Small intestine (tissue), 7 donors: ENCODE measurements around the gene CDNF. TPM values are rescaled to one million over a fixed set of nuclear protein-coding genes. Genes with fewer than 3 reads are reported as not detected.
"Not testable (repeated sequence)": the region's sequence is repeated elsewhere in the genome, so short reads cannot be mapped to it uniquely, and the experiment has no call there.

ENCODE experiments used
- DNase-seq, 2 donors: peaks; one replicate each; pipeline versions ENCODE4 v3.0.0 to v3.0.0-alpha.2; 2013
- FAIRE-seq: peaks from 2 replicates; lab custom pipeline; 2012; peaks lifted over from hg19 to GRCh38; lab: Jason Lieb, UNC
- H3K27ac ChIP-seq, 3 donors: one replicate each; pipeline ENCODE4 v1.5.1; 2013; ENCODE audit warnings: low read length in 2 of 3, mild to moderate bottlenecking in 2 of 3, control low read depth in 1 of 3, inconsistent platforms in 1 of 3, low read depth in 1 of 3, moderate library complexity in 1 of 3
- H3K27me3 ChIP-seq, 3 donors: one replicate each; pipeline ENCODE4 v1.6.1; 2013; ENCODE audit warnings: low read length in 3 of 3, inconsistent platforms in 1 of 3; ENCODE audit not compliant: control insufficient read depth in 3 of 3, insufficient read depth in 3 of 3
- H3K36me3 ChIP-seq, 3 donors: one replicate each; pipeline ENCODE4 v1.6.1; 2013; ENCODE audit warnings: low read length in 3 of 3, inconsistent platforms in 1 of 3, low read depth in 1 of 3, mild to moderate bottlenecking in 1 of 3, moderate library complexity in 1 of 3; ENCODE audit not compliant: control insufficient read depth in 3 of 3, insufficient read depth in 2 of 3
- H3K4me1 ChIP-seq, 3 donors: one replicate each; pipeline ENCODE4 v1.6.1; 2013; ENCODE audit warnings: low read length in 2 of 3, inconsistent platforms in 1 of 3, low read depth in 1 of 3, mild to moderate bottlenecking in 1 of 3, moderate library complexity in 1 of 3; ENCODE audit not compliant: control insufficient read depth in 3 of 3, insufficient read depth in 2 of 3
- H3K4me3 ChIP-seq, 3 donors: one replicate each; pipeline ENCODE4 v1.5.1; 2013; ENCODE audit warnings: low read length in 3 of 3, control low read depth in 1 of 3, inconsistent platforms in 1 of 3, low read depth in 1 of 3, mild to moderate bottlenecking in 1 of 3, moderate library complexity in 1 of 3
- H3K9me3 ChIP-seq, 2 donors: one replicate each; pipeline ENCODE4 v1.6.1; 2013; ENCODE audit warnings: low read depth in 1 of 2, low read length in 1 of 2; ENCODE audit not compliant: control insufficient read depth in 2 of 2, insufficient read depth in 1 of 2
- WGBS, 3 donors: extraction: QIAGEN DNeasy Blood & Tissue Kit; methylation state at CpG; one replicate each; pipeline ENCODE4 v1.1.7; 2013; 5-methylcytosine and 5-hydroxymethylcytosine counted together
- polyA plus RNA-seq, 4 donors: library from polyadenylated mRNA; stranded (reverse) in 3 of 4; unstranded in 1 of 4; fragments of 200-250 nt in 3 of 4; fragments of 120-200 nt in 1 of 4; gene quantifications; one replicate each; pipeline versions ENCODE4 v1.2.1 to v1.2.3, GENCODE V29; 2013
- donor health status: healthy with polysubstance abuse.
- donor health status: control.
- donor health status: control.
- donor health status: Bipolar disorder and iron deficiency.
- donor health status: healthy.

CDNF gene
- polyA plus RNA-seq, 4 donors, result 0.75 to 3.9 (median 1.8) TPM; not detected in 1

DNA sequence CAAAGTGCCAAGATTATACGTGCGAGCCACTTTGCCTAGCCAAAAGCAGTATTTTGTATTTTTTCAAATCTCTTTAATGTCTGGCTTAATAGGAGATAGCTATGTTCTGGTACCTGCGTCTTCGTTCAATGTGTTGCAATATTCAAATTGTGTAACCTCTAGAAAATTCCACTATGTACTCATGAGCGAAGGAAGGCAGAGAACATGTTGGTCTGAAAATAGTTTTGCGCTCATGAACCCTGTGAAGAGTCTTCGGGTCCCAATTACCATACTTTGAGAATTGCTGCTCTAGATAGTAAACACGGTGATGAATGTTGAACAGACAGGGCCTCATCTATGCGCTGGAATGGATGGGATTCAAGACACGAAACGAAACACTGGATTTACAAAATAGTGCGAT is 38.1 kb upstream of the CDNF start:
- peaks cover 0 to 12% (median 0%) of the 10 kb centered on the region in 3 donors for H3K36me3 ChIP-seq
- no peak overlapping the region for H3K27ac ChIP-seq
- H3K4me3 ChIP-seq, result no peak overlapping the region
- 95 to 96% (median 96%) methylated on average over 12 of the region's 12 CpGs for whole genome bisulfite sequencing, 3 donors
- DNase-seq (no peak), FAIRE-seq (no peak)
- H3K4me1 ChIP-seq, result peaks cover 0 to 5% (median 2%) of the 10 kb centered on the region in 3 donors
- H3K9me3 ChIP-seq, result no peaks in the 10 kb centered on the region
- no peaks in the 10 kb centered on the region for H3K27me3 ChIP-seq

DNA sequence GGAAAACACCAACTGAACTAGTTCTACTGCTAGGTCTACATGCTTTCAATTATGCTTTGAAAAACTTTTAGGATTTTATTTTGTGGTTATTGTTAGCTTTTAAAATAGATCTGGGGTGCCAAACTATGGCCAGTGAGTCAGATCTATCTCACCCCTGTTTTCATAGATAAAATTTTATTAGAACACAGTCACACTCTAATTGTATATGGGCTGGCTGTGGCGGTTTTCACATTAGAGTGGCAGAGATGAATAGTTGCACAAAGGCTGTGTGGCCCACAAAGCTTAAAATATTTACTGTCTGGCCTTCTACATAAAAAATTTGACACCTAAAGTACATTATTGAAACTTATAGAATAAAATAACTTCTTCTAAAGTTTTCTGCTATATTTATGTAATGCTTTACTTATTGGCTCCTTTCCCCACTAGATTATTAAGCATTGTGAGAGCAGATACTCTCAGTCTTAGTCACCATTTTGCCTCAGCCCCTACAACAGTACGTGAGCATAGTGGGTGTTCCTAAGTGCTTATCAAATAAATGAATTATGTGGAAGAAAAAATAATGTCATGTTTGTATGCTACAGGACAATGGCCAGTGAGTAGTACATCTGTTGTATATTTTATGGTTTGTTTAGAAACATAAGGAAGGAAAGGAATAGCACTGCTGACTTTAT is 35.4 kb upstream of the CDNF start:
- no peak for DNase-seq
- Histone ChIP-seq H3K27me3 (no peaks in the 10 kb centered on the region), H3K4me1 (peaks cover 0 to 5% (median 0%) of the 10 kb centered on the region in 3 donors), H3K9me3 (no peaks in the 10 kb centered on the region), H3K36me3 (peaks cover 3 to 19% (median 6%) of the 10 kb centered on the region in 3 donors), H3K27ac (no peak overlapping the region), H3K4me3 (no peak overlapping the region)
- FAIRE-seq, result no peak
- WGBS, 3 donors, result 62 to 67% (median 65%) methylated on average over 2 of the region's 2 CpGs

DNA sequence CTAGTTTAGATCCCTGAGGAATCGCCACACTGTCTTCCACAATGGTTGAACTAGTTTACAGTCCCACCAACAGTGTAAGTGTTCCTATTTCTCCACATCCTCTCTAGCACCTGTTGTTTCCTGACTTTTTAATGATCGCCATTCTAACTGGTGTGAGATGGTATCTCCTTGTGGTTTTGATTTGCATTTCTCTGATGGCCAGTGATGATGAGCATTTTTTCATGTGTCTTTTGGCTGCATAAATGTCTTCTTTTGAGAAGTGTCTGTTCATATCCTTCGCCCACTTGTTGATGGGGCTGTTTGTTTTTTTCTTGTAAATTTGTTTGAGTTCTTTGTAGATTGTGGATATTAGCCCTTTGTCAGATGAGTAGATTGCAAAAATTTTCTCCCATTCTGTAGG is 27.0 kb upstream of the CDNF start:
- H3K4me3 ChIP-seq, FAIRE-seq, H3K9me3 ChIP-seq, DNase-seq, H3K27me3 ChIP-seq, H3K27ac ChIP-seq: not testable (repeated sequence)
- peaks cover 3 to 11% (median 6%) of the 10 kb centered on the region in 3 donors for H3K4me1 ChIP-seq
- 91 to 96% (median 93%) methylated on average over 3 of the region's 3 CpGs for WGBS, 3 donors
- peaks cover 7 to 16% (median 12%) of the 10 kb centered on the region in 3 donors for H3K36me3 ChIP-seq

DNA sequence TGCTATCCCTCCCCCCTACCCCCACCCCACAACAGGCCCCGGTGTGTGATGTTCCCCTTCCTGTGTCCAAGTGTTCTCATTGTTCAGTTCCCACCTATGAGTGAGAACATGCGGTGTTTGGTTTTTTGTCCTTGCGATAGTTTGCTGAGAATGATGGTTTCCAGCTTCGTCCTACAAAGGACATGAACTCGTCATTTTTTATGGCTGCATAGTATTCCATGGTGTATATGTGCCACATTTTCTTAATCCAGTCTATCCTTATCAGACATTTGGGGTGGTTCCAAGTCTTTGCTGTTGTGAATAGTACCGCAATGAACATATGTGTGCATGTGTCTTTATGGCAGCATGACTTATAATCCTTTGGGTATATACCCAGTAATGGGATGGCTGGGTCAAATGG is 26.6 kb upstream of the CDNF start:
- not testable (repeated sequence) for H3K4me3 ChIP-seq, H3K9me3 ChIP-seq, H3K27ac ChIP-seq, H3K27me3 ChIP-seq, DNase-seq, FAIRE-seq
- peaks cover 3 to 11% (median 6%) of the 10 kb centered on the region in 3 donors for H3K4me1 ChIP-seq
- H3K36me3 ChIP-seq, result peaks cover 5 to 16% (median 9%) of the 10 kb centered on the region in 3 donors
- WGBS, 3 donors, result 94 to 99% (median 99%) methylated on average over 6 of the region's 6 CpGs

DNA sequence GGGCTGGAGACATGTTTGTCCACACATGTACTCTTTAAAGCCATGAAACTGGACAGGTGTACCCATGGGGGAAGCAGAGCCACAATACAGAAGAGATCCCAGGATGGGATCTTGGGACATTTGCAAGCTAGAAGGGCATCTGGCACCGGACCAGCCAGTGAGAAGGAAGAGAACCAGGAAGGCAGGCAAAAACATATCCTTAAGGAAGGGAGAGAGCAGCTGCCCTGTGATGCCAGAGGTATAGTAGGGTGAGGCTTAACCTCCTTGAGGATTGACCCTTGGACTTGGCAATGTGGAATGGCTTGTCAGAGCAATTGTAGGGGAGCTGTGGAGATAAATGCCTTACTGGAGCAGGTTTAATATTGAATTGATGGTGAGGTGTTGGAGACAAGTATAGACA is 23.0 kb upstream of the CDNF start:
- FAIRE-seq (no peak), DNase-seq (peak; percentile 89 to 98)
- Histone ChIP-seq H3K4me3 (no peak overlapping the region), H3K4me1 (peaks cover 3 to 11% (median 6%) of the 10 kb centered on the region in 3 donors), H3K27me3 (no peaks in the 10 kb centered on the region), H3K36me3 (peaks cover 1 to 10% (median 7%) of the 10 kb centered on the region in 3 donors), H3K27ac (peak overlapping the region; percentile 80 to 97 (median 94)), H3K9me3 (no peaks in the 10 kb centered on the region)
- 4 to 68% (median 30%) methylated on average over 1 of the region's 1 CpG for WGBS, 3 donors

DNA sequence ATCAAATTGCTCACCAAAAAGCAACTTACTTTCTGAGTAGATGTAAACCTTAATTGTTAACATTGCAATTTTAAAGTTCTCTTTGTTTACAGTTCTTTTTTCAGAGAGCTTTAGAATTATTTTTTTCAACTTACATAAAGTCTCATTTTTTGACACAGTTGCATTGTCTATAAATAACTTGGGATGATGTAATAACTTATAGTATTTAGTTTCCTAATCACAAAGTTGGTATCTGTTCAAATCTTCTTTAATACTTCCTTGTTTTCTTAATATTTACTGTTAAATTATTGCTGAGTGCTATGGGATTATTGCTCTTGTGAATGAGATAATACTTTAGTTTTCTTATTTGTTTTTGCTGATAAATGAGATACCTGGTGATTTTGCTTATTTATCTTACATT is 21.9 kb upstream of the CDNF start:
- H3K4me3 ChIP-seq, result no peak overlapping the region
- peaks cover 3 to 11% (median 6%) of the 10 kb centered on the region in 3 donors for H3K4me1 ChIP-seq
- DNase-seq, result no peak
- H3K36me3 ChIP-seq, result peaks cover 1 to 10% (median 7%) of the 10 kb centered on the region in 3 donors
- H3K27me3 ChIP-seq, result no peaks in the 10 kb centered on the region
- no peaks in the 10 kb centered on the region for H3K9me3 ChIP-seq
- FAIRE-seq, result peak; percentile 57
- peak overlapping the region in 1 of 3 donors; percentile 80 for H3K27ac ChIP-seq

DNA sequence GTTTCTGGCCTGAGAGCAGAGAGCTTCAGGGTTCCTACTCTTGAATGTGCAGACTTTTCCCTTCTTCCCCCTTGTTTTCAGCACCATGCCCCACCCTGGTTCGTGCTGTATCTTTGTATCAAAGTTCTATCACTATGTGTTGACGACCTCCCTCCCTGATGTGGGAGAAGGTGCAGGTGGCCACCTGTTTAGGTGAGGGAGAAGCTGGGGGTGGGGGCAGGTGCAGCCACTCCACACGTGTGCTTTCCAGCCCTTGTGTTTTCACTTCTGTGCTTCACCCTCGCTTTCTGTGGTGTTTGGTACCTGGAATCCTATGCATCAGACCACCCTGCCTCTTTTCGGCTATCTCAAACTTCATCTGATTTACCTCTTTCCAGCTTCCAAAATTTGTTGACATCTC is 21.2 kb upstream of the CDNF start:
- Histone ChIP-seq H3K27ac (peak overlapping the region in 1 of 3 donors; percentile 52), H3K27me3 (no peaks in the 10 kb centered on the region), H3K36me3 (peaks cover 1 to 10% (median 7%) of the 10 kb centered on the region in 3 donors), H3K9me3 (no peaks in the 10 kb centered on the region), H3K4me1 (peaks cover 3 to 11% (median 6%) of the 10 kb centered on the region in 3 donors), H3K4me3 (no peak overlapping the region)
- FAIRE-seq, result no peak
- 46 to 72% (median 56%) methylated on average over 5 of the region's 5 CpGs for WGBS, 3 donors
- DNase-seq, result no peak

DNA sequence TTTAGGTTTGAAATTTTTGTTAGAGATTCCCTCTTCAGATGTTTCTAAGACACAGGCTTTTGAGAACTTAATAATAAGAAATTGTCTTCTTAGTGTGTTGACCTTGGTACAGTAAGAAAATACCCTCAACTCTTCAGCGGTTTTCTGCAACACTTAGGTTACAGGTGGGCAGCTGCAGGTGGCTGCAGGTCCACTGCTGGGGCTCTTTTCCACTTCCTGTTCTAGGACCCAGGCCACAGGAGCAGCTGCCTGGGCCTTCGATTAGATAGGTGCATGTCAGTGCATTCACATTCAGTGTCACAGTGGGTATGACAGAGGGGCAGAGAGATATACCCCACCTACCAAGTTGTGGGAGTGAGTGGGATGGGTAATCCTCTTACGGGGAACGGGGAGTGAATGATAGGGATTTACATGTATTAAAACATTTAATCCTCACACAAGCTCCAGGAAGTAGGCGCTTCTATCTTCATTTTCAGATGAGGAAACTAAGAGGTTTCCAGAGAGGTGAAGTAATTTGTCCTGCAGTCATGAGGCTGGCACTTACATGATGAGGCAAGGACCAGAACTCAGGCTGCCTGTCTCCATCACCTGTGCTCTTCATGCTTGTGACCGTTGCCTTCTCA is 20.6 kb upstream of the CDNF start:
- Histone ChIP-seq H3K27me3 (no peaks in the 10 kb centered on the region), H3K4me1 (peaks cover 3 to 11% (median 6%) of the 10 kb centered on the region in 3 donors), H3K9me3 (no peaks in the 10 kb centered on the region), H3K36me3 (peaks cover 1 to 11% (median 8%) of the 10 kb centered on the region in 3 donors), H3K27ac (no peak overlapping the region), H3K4me3 (no peak overlapping the region)
- WGBS, 3 donors, result 73 to 88% (median 85%) methylated on average over 6 of the region's 6 CpGs
- FAIRE-seq (no peak), DNase-seq (no peak)
